IgD-negative memory B cell (primary cell): ENCODE results near the gene SLC35F5. TPM values are rescaled to one million over a fixed set of nuclear protein-coding genes. Genes with fewer than 3 reads are reported as not detected.
"Not testable (repeated sequence)": the region's sequence is repeated elsewhere in the genome, so short reads cannot be mapped to it uniquely, and the experiment has no call there.

Source experiments
- H3K27ac Mint-ChIP-seq, 3 donors: one replicate each; pipeline ENCODE4 v1.8.0; 2020 to 2022; ENCODE audit warnings: mild to moderate bottlenecking in 3 of 3, mixed read lengths in 3 of 3, moderate library complexity in 1 of 3
- H3K27me3 Mint-ChIP-seq: one replicate; pipeline ENCODE4 v1.8.0; 2021; ENCODE audit warnings: mixed read lengths
- H3K36me3 Mint-ChIP-seq: one replicate; pipeline ENCODE4 v1.8.0; 2020; ENCODE audit warnings: mild to moderate bottlenecking, mixed read lengths
- H3K4me1 Mint-ChIP-seq, 3 donors: one replicate each; pipeline ENCODE4 v1.8.0; 2020 to 2022; ENCODE audit warnings: mixed read lengths in 3 of 3, mild to moderate bottlenecking in 1 of 3
- H3K4me3 Mint-ChIP-seq, 4 donors: one replicate each; pipeline ENCODE4 v1.8.0; 2020 to 2022; ENCODE audit warnings: mild to moderate bottlenecking in 4 of 4, mixed read lengths in 4 of 4, moderate library complexity in 3 of 4
- H3K9me3 Mint-ChIP-seq, 3 donors: one replicate each; pipeline ENCODE4 v1.8.0; 2020 to 2021; ENCODE audit warnings: mixed read lengths in 3 of 3, mild to moderate bottlenecking in 1 of 3
- polyA plus RNA-seq: library from polyadenylated mRNA; unstranded; fragments of 300-500 nt; fragmentation: Illumina TruSeq; gene quantifications from one replicate; pipeline ENCODE4 v1.2.3, GENCODE V29; 2021

The SLC35F5 gene
- 7.1 TPM for polyA plus RNA-seq

DNA sequence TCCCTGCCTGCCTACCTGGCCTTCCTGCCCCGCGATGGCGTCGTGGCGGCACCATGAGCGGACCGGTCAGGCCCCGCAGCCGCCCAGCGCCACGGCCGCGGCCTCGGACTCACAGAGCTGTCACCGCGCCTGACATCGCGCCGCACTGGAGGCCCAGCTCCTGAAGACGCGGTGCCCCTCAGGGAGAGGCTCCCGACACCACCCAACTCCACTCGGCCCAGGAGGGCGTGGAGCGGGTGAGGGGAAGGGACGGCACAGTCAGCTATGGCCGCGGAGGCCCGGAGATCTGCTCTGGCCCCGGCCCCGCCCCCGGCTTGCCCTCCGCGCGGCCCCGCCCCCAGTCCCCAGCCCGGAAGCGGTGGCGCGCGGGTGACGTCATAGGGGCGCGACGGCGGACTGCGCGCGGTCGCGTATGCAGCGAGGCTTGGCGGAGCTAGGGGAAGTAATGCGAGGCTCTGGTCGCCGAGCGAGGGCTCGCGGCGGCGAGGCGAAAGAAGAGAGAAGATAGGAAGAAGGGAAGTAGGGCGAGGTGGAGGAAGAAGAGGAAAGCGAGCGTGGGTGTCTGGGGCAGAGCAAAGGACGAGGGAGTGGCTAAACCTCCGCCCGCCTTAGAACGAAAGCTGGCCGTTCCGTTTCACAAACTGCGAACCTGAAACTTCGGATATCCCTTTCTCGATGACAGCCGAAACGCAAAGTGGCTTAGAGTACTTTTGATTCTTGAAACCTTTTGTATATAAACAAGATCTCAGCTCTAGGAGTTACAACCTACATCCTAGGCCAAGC, at the start of gene SLC35F5:
Gene SLC35F5, minus strand, starts transcription at position 288 of the 783 bp plus-strand sequence. Its CDS starts 233 bp downstream, at position 55.
- H3K27ac Mint-ChIP-seq: peak within 1 kb of the TSS; percentile 89 to 98 (median 96)
- H3K27me3 Mint-ChIP-seq: no peaks in the 10 kb centered on the region
- peak within 1 kb of the TSS; percentile 86 to 96 (median 91) for H3K4me3 Mint-ChIP-seq
- H3K9me3 Mint-ChIP-seq: no peaks in the 10 kb centered on the region
- H3K4me1 Mint-ChIP-seq: peaks cover 24 to 26% (median 26%) of the 10 kb centered on the region in 3 donors
- H3K36me3 Mint-ChIP-seq: peaks cover 2% of the 10 kb centered on the region

DNA sequence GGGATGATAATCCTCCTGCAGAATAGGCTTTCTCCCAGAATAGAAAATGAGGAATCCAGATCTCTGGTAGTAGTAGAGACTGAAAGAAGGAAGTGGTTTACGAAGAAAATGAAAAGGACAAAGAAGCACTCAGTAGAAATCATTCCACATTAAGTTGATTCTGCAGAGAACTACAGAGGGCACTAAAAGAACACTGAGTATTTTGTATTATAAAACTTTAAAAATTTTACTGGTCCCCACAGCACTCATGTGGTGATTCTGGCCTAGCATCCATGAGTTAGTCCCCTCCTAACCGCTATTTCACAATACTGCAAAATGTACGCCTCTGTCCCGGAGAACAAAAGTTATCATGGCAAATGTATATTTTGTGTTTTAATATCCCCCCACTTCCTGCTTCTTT, 42.9 kb upstream of the SLC35F5 start:
- no peaks in the 10 kb centered on the region for H3K27me3 Mint-ChIP-seq
- H3K36me3 Mint-ChIP-seq: no peaks in the 10 kb centered on the region
- H3K27ac Mint-ChIP-seq: no peak overlapping the region
- H3K4me3 Mint-ChIP-seq: no peak overlapping the region
- H3K4me1 Mint-ChIP-seq: peaks cover 1 to 4% (median 4%) of the 10 kb centered on the region in 3 donors
- no peaks in the 10 kb centered on the region for H3K9me3 Mint-ChIP-seq

- H3K27me3 Mint-ChIP-seq: no peaks in the 10 kb centered on the region
- H3K27ac Mint-ChIP-seq: no peak overlapping the region
- H3K36me3 Mint-ChIP-seq: no peaks in the 10 kb centered on the region
- H3K4me1 Mint-ChIP-seq: peaks cover 5 to 8% (median 7%) of the 10 kb centered on the region in 3 donors
- no peak overlapping the region for H3K4me3 Mint-ChIP-seq
- no peaks in the 10 kb centered on the region for H3K9me3 Mint-ChIP-seq
Observed at GRCh38 chr2:113797237-113797636, 40.8 kb upstream of the SLC35F5 start.

DNA sequence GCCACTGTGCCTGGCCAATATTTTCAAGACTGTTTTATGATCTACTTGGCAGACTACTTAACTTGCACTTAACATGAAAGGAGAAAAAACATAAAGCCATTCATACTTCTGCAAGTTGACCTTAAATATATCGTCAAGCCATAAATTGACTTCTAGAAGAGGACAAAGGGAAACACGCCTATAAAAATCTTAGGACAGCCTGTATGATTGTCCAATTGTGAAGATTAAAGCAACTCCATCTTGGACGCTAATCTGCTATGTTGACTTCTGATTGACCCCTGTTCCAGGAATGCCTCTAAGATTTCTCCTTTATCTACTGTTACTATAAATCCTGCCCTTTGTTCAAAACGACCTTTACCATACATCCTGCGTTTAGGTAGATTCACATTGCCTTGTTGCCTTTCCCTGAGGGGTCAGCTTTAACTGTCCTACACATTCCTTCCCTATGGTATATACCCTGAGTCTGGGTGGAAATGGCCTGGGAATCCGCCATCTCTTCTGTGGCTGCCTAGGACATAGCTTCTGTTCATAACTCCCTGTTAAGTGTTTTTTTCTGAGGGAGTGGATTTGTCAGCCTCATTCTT, 40.2 kb upstream of the SLC35F5 start:
- Mint-ChIP-seq H3K27ac (no peak overlapping the region), H3K36me3 (no peaks in the 10 kb centered on the region), H3K4me3 (no peak overlapping the region), H3K27me3 (no peaks in the 10 kb centered on the region), H3K4me1 (peaks cover 11 to 13% (median 12%) of the 10 kb centered on the region in 3 donors), H3K9me3 (no peaks in the 10 kb centered on the region)

GRCh38 chr2:113795405-113795920, 39.0 kb upstream of the SLC35F5 start:
- Mint-ChIP-seq H3K9me3 (no peaks in the 10 kb centered on the region), H3K27me3 (no peaks in the 10 kb centered on the region), H3K4me3 (no peak overlapping the region), H3K36me3 (no peaks in the 10 kb centered on the region), H3K27ac (peak overlapping the region in 1 of 3 donors; percentile 10), H3K4me1 (peaks cover 15 to 17% (median 15%) of the 10 kb centered on the region in 3 donors)

DNA sequence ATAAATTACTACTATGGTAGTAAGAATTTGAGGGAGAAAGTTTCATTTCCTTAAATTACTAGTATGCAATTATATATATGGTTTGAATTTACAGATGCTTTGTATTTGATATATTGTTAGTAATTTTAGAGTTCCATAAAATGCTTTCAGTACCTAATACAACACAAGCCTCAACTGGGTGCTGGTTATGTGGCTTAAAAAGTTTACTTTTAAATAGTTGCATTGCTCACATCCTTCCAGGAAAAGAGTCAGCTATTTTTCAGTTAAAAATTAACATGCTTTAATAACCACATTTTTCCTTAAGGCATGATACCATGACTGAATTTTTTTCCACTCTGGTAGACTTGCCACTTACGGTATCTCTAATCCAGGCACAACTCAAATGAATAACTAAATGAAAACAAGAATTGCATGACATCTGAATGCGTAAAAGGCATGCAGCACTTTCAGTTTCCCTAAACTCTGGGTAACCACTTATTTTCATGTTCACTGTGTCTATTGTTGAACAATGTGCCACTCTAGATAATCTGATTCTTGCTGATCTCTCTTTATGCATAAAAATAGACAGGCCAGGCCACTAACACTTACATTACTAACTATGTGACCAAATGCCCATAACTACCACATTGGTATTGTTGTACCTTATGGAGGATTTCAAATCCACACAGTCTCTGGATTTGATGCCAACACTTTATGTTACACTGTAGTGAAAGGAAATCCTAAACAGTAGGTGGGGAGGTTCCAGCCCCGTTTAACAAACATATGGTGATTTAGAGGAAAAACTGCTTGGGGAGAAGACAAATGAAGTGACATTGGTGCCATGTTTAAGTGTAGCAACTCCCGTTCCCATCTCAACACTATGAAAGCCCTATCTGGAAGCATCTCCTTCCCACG, 35.5 kb upstream of the SLC35F5 start:
- peak overlapping the region in 3 of 4 donors; percentile 51 to 69 (median 56) for H3K4me3 Mint-ChIP-seq
- H3K36me3 Mint-ChIP-seq: no peaks in the 10 kb centered on the region
- peaks cover 11 to 15% (median 11%) of the 10 kb centered on the region in 3 donors for H3K4me1 Mint-ChIP-seq
- no peaks in the 10 kb centered on the region for H3K27me3 Mint-ChIP-seq
- H3K27ac Mint-ChIP-seq: peak overlapping the region in 1 of 3 donors; percentile 27
- H3K9me3 Mint-ChIP-seq: no peaks in the 10 kb centered on the region

GRCh38 chr2:113784823-113785744, 28.6 kb upstream of the SLC35F5 start:
- peaks cover 3% of the 10 kb centered on the region for H3K27me3 Mint-ChIP-seq
- peaks cover 3 to 4% (median 4%) of the 10 kb centered on the region in 3 donors for H3K4me1 Mint-ChIP-seq
- H3K27ac Mint-ChIP-seq: no peak overlapping the region
- peaks cover 1% of the 10 kb centered on the region for H3K36me3 Mint-ChIP-seq
- no peak overlapping the region for H3K4me3 Mint-ChIP-seq
- H3K9me3 Mint-ChIP-seq: no peaks in the 10 kb centered on the region

- Mint-ChIP-seq H3K4me1 (peaks cover 3 to 8% (median 6%) of the 10 kb centered on the region in 3 donors), H3K4me3 (no peak overlapping the region), H3K27me3 (peaks cover 3% of the 10 kb centered on the region), H3K36me3 (peaks cover 1% of the 10 kb centered on the region), H3K9me3 (no peaks in the 10 kb centered on the region), H3K27ac (no peak overlapping the region)
Observed at GRCh38 chr2:113780472-113780871, 24.0 kb upstream of the SLC35F5 start.

- H3K27me3 Mint-ChIP-seq: no peaks in the 10 kb centered on the region
- H3K9me3 Mint-ChIP-seq: no peaks in the 10 kb centered on the region
- H3K27ac Mint-ChIP-seq: no peak overlapping the region
- peaks cover 2 to 11% (median 8%) of the 10 kb centered on the region in 3 donors for H3K4me1 Mint-ChIP-seq
- no peak overlapping the region for H3K4me3 Mint-ChIP-seq
- H3K36me3 Mint-ChIP-seq: no peaks in the 10 kb centered on the region
Observed at GRCh38 chr2:113777371-113777770, 20.9 kb upstream of the SLC35F5 start.

- no peaks in the 10 kb centered on the region for H3K9me3 Mint-ChIP-seq
- peaks cover 2 to 11% (median 8%) of the 10 kb centered on the region in 3 donors for H3K4me1 Mint-ChIP-seq
- H3K27me3 Mint-ChIP-seq: no peaks in the 10 kb centered on the region
- no peak overlapping the region for H3K27ac Mint-ChIP-seq
- no peaks in the 10 kb centered on the region for H3K36me3 Mint-ChIP-seq
- no peak overlapping the region for H3K4me3 Mint-ChIP-seq
Observed at GRCh38 chr2:113776949-113777348, 20.5 kb upstream of the SLC35F5 start.

- not testable (repeated sequence) for H3K36me3 Mint-ChIP-seq, H3K4me3 Mint-ChIP-seq, H3K27ac Mint-ChIP-seq, H3K9me3 Mint-ChIP-seq, H3K27me3 Mint-ChIP-seq, H3K4me1 Mint-ChIP-seq
Observed at GRCh38 chr2:113774616-113775015, 18.2 kb upstream of the SLC35F5 start.

DNA sequence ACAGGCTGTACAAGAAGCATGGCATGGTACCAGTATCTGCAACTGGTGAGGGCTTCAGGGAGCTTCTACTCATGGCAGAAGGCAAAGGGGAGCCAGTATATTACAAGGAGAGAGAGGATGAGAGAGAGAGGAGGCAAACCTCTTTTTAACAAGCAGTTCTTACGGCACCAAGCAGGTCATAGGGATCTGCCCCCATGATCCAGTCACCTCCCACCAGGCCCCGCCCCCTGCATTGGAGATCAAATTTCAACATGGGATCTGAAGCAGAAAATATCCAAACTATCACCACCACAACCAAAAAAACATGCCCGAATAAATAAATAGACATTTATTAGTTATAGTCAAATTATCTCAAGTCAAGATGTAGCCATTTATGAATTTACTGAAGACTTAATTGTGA, 14.5 kb upstream of the SLC35F5 start:
- H3K36me3 Mint-ChIP-seq: no peaks in the 10 kb centered on the region
- H3K9me3 Mint-ChIP-seq: no peaks in the 10 kb centered on the region
- H3K4me3 Mint-ChIP-seq: no peak overlapping the region
- no peak overlapping the region for H3K27ac Mint-ChIP-seq
- H3K27me3 Mint-ChIP-seq: no peaks in the 10 kb centered on the region
- peaks cover 0 to 5% (median 2%) of the 10 kb centered on the region in 3 donors for H3K4me1 Mint-ChIP-seq

GRCh38 chr2:113769555-113769954, 13.1 kb upstream of the SLC35F5 start:
- Mint-ChIP-seq H3K4me3 (no peak overlapping the region), H3K36me3 (peaks cover 2% of the 10 kb centered on the region), H3K9me3 (peaks cover 0 to 7% (median 0%) of the 10 kb centered on the region in 3 donors), H3K4me1 (peaks cover 0 to 2% (median 0%) of the 10 kb centered on the region in 3 donors), H3K27ac (no peak overlapping the region), H3K27me3 (no peaks in the 10 kb centered on the region)

DNA sequence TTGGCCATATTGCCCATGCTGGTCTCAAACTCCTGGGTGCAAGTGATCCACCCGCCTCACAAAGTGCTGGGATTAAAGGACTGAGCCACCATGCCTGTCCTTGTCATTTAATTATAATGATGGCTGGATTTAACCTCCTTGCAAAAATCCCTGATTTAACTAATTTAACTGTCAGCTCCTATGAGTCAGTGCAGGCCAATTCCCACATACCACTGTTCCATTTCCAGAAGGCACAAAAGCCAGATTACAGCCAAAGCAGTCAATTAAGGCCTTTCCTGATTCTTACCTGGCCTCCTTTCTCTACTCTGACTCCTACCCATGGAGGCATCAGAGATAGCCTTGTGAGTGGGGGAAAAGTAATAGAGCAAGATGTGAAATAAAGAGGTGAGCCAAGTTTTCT, 12.3 kb upstream of the SLC35F5 start:
- Mint-ChIP-seq H3K36me3 (peaks cover 2% of the 10 kb centered on the region), H3K4me3 (no peak overlapping the region), H3K27ac (no peak overlapping the region), H3K27me3 (no peaks in the 10 kb centered on the region), H3K9me3 (peaks cover 0 to 7% (median 0%) of the 10 kb centered on the region in 3 donors), H3K4me1 (no peaks in the 10 kb centered on the region)
